ENCODE measurements around the gene C4orf36.
"Not testable (repeated sequence)": the region's sequence is repeated elsewhere in the genome, so short reads cannot be mapped to it uniquely, and the experiment has no call there.

Gene C4orf36

DNA sequence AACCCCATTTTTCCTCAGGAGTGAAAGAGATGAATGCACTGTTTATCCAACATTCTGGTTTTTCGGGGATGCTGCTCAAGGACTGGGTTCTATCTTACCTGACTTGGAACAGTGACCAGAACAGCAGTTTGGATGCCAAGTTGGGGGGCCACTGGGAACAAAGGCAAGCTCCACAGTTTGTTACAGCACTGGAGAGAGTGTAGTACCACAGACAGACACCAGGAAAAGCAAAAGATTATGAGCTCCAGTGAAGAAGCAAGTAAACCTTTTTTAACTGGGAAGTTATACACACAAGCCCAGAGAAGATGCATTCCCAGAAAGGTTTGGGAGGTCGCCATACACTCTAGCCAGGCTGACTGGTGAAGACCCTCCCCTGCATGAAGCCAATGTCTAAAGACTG, 13.6 kb downstream of the C4orf36 start:
- no peak overlapping the region for H3K4me3 ChIP-seq (ENCODE audit: control insufficient read depth in 1 of 7, extremely low read depth in 1 of 7, insufficient read depth in 4 of 7, low read depth in 2 of 7, low read length in 6 of 7)
- no peaks in the 10 kb centered on the region for H3K36me3 ChIP-seq (ENCODE audit: control insufficient read depth in 4 of 4, insufficient read depth in 4 of 4, low read length in 3 of 4)
- H3K27ac ChIP-seq (ENCODE audit: insufficient read depth in 1 of 2, low read depth in 1 of 2, low read length in 2 of 2, poor library complexity in 1 of 2, severe bottlenecking in 2 of 2): no peak overlapping the region
- peaks cover 0 to 22% (median 13%) of the 10 kb centered on the region in 5 experiments for H3K9me3 ChIP-seq (ENCODE audit: control extremely low read depth in 1 of 5, control insufficient read depth in 4 of 5, insufficient read depth in 2 of 5, low read depth in 1 of 5, low read length in 4 of 5)
- WGBS (ENCODE audit: insufficient coverage): 95% methylated on average over 2 of the region's 2 CpGs
- DNase-seq: no peak
- H3K27me3 ChIP-seq (replicated peaks in 2 of 5; ENCODE audit: control insufficient read depth in 4 of 5, insufficient read depth in 5 of 5, low read length in 4 of 5): no peaks in the 10 kb centered on the region
- ChIA-PET CTCF (no interaction called here), POLR2A (no interaction called here)
- no peaks in the 10 kb centered on the region for H3K4me1 ChIP-seq (ENCODE audit: control extremely low read depth in 1 of 4, control insufficient read depth in 4 of 4, insufficient read depth in 4 of 4, low read length in 3 of 4)

DNA sequence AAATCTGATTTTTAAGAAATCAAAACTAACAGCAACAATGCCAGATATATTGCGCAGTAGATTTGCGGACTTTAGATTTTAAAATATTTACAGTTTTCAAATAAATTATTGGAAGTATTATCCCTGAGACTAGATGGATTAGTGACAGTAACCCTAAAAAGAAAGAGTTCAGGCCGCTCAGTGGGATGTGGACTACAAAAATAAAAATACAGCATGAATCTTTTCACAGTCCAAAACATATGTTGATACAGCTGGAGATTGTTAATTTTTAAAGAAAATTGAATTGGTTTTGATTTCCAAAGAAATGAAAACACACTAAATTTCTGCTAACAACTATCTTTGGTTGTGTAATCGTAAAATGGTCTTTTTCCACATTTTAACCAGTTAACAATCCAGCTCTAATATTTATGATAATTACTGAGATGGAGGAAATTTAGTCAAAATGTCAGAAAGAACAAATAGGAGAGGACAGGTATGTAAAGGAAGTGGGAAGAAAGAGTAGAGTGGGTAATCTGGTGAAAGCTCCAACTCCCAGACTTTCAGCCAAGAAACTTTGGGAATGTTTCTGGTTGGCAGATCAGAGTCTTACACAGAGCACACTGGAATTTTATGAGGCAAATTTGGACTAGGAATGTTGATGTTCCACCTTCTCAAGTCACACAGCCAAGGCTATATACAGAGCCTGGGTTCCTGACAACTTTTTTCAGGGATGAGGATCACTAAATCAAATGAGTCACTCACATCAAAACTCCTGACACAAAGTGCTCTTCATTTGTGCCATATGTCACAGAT, 15.1 kb downstream of the C4orf36 start:
- Histone ChIP-seq H3K27ac (ENCODE audit: insufficient read depth in 1 of 2, low read depth in 1 of 2, low read length in 2 of 2, poor library complexity in 1 of 2, severe bottlenecking in 2 of 2) (no peak overlapping the region), H3K4me1 (ENCODE audit: control extremely low read depth in 1 of 4, control insufficient read depth in 4 of 4, insufficient read depth in 4 of 4, low read length in 3 of 4) (no peaks in the 10 kb centered on the region), H3K4me3 (ENCODE audit: control insufficient read depth in 1 of 7, extremely low read depth in 1 of 7, insufficient read depth in 4 of 7, low read depth in 2 of 7, low read length in 6 of 7) (no peak overlapping the region), H3K9me3 (ENCODE audit: control extremely low read depth in 1 of 5, control insufficient read depth in 4 of 5, insufficient read depth in 2 of 5, low read depth in 1 of 5, low read length in 4 of 5) (peaks cover 0 to 22% (median 13%) of the 10 kb centered on the region in 5 experiments), H3K36me3 (ENCODE audit: control insufficient read depth in 4 of 4, insufficient read depth in 4 of 4, low read length in 3 of 4) (no peaks in the 10 kb centered on the region), H3K27me3 (replicated peaks in 2 of 5; ENCODE audit: control insufficient read depth in 4 of 5, insufficient read depth in 5 of 5, low read length in 4 of 5) (no peaks in the 10 kb centered on the region)
- POLR2A ChIA-PET: no interaction called here
- CTCF ChIA-PET: no interaction called here
- WGBS (ENCODE audit: insufficient coverage): no CpG with 5 or more reads among the region's 4 CpGs
- no peak for DNase-seq

DNA sequence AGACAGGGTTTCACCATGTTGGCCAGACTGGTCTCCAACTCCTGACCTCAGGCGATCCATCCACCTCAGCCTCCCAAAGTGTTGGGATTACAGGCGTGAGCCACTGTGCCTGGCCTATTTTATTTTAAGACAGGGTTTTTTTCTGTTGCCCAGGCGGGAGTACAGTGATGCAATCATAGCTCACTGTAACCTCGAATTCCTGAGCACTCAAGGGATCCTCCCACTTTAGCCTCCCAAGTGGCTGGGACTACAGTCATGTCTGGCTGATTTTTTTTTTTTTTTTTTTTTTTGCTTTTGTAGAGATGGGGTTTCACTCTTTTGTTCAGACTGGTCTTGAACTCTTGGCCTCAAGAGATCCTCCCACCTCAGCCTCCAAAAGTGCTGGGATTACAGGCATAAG, 16.8 kb downstream of the C4orf36 start:
- WGBS (ENCODE audit: insufficient coverage): 100% methylated on average over 2 of the region's 4 CpGs
- DNase-seq; CTCF ChIA-PET; H3K27ac ChIP-seq (ENCODE audit: insufficient read depth in 1 of 2, low read depth in 1 of 2, low read length in 2 of 2, poor library complexity in 1 of 2, severe bottlenecking in 2 of 2); H3K4me1 ChIP-seq (ENCODE audit: control extremely low read depth in 1 of 4, control insufficient read depth in 4 of 4, insufficient read depth in 4 of 4, low read length in 3 of 4); POLR2A ChIA-PET; H3K36me3 ChIP-seq (ENCODE audit: control insufficient read depth in 4 of 4, insufficient read depth in 4 of 4, low read length in 3 of 4); H3K4me3 ChIP-seq (ENCODE audit: control insufficient read depth in 1 of 7, extremely low read depth in 1 of 7, insufficient read depth in 4 of 7, low read depth in 2 of 7, low read length in 6 of 7); H3K27me3 ChIP-seq (replicated peaks in 2 of 5; ENCODE audit: control insufficient read depth in 4 of 5, insufficient read depth in 5 of 5, low read length in 4 of 5): not testable (repeated sequence)
- H3K9me3 ChIP-seq (ENCODE audit: control extremely low read depth in 1 of 5, control insufficient read depth in 4 of 5, insufficient read depth in 2 of 5, low read depth in 1 of 5, low read length in 4 of 5): peaks cover 0 to 21% (median 13%) of the 10 kb centered on the region in 5 experiments

DNA sequence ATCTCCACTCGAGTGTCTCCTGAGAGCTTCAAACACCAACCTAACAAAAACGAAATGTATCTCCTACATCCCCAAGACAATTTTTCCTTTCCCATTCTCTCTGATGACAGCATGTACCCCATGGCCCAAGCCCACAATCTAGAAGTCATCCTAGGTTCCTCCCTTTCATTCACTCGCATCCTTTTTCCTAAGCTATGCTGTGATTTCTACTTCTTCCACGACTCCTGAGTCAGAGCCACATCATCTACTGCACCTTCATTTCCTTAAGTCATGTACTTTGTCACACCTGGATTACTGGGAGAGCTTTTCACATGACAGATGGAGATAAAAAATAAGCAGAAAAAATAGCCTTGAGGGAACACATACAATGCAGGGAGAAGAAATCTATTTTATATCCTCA, 20.1 kb downstream of the C4orf36 start:
- no peaks in the 10 kb centered on the region for H3K9me3 ChIP-seq (ENCODE audit: control extremely low read depth in 1 of 5, control insufficient read depth in 4 of 5, insufficient read depth in 2 of 5, low read depth in 1 of 5, low read length in 4 of 5)
- ChIA-PET POLR2A (no interaction called here), CTCF (no interaction called here)
- no peaks in the 10 kb centered on the region for H3K36me3 ChIP-seq (ENCODE audit: control insufficient read depth in 4 of 4, insufficient read depth in 4 of 4, low read length in 3 of 4)
- DNase-seq: no peak
- H3K27me3 ChIP-seq (replicated peaks in 2 of 5; ENCODE audit: control insufficient read depth in 4 of 5, insufficient read depth in 5 of 5, low read length in 4 of 5): no peaks in the 10 kb centered on the region
- 100% methylated on average over 3 of the region's 4 CpGs for WGBS (ENCODE audit: insufficient coverage)
- peaks cover 0 to 5% (median 4%) of the 10 kb centered on the region in 4 experiments for H3K4me1 ChIP-seq (ENCODE audit: control extremely low read depth in 1 of 4, control insufficient read depth in 4 of 4, insufficient read depth in 4 of 4, low read length in 3 of 4)
- no peak overlapping the region for H3K27ac ChIP-seq (ENCODE audit: insufficient read depth in 1 of 2, low read depth in 1 of 2, low read length in 2 of 2, poor library complexity in 1 of 2, severe bottlenecking in 2 of 2)
- H3K4me3 ChIP-seq (ENCODE audit: control insufficient read depth in 1 of 7, extremely low read depth in 1 of 7, insufficient read depth in 4 of 7, low read depth in 2 of 7, low read length in 6 of 7): no peak overlapping the region

DNA sequence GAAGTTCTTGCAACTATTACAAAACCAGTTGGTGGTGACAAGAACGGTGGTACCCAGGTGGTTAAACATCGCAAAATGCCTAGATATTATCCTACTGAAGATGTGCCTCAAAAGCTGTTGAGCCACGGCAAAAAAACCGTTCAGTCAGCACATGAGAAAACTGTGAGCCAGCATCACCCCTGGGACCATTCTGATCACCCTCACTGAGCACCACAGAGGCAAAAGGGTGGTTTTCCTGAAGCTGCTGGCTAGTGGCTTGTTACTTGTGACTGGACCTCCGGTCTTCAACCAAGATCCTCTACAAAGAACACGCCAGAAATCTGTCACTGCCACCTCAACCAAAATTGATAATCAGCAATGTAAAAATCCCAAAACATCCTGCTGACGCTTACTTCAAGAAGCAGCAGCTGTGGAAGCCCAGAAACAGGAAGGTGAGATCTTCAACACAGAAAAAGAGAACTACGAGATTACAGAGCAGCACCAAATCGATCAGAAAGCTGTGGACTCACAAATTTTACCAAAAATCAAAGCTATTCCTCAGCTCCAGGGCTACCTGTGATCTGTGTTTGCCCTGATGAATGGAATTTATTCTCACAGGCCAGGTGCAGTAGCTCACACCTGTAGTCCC, 21.7 kb downstream of the C4orf36 start:
- ChIA-PET CTCF (no interaction called here), POLR2A (interaction anchor here (0.5 kb wide), 1 partner anchor 38 kb away, joined by 3 read pairs; no protein-coding TSS in a partner anchor)
- peaks cover 0 to 5% (median 4%) of the 10 kb centered on the region in 4 experiments for H3K4me1 ChIP-seq (ENCODE audit: control extremely low read depth in 1 of 4, control insufficient read depth in 4 of 4, insufficient read depth in 4 of 4, low read length in 3 of 4)
- H3K4me3 ChIP-seq (ENCODE audit: control insufficient read depth in 1 of 7, extremely low read depth in 1 of 7, insufficient read depth in 4 of 7, low read depth in 2 of 7, low read length in 6 of 7): no peak overlapping the region
- no peak overlapping the region for H3K27ac ChIP-seq (ENCODE audit: insufficient read depth in 1 of 2, low read depth in 1 of 2, low read length in 2 of 2, poor library complexity in 1 of 2, severe bottlenecking in 2 of 2)
- no peaks in the 10 kb centered on the region for H3K27me3 ChIP-seq (replicated peaks in 2 of 5; ENCODE audit: control insufficient read depth in 4 of 5, insufficient read depth in 5 of 5, low read length in 4 of 5)
- no peaks in the 10 kb centered on the region for H3K36me3 ChIP-seq (ENCODE audit: control insufficient read depth in 4 of 4, insufficient read depth in 4 of 4, low read length in 3 of 4)
- WGBS (ENCODE audit: insufficient coverage): 31% methylated on average over 9 of the region's 9 CpGs
- no peaks in the 10 kb centered on the region for H3K9me3 ChIP-seq (ENCODE audit: control extremely low read depth in 1 of 5, control insufficient read depth in 4 of 5, insufficient read depth in 2 of 5, low read depth in 1 of 5, low read length in 4 of 5)
- peak in 2 of 3 donors; percentile 29 to 40 for DNase-seq

DNA sequence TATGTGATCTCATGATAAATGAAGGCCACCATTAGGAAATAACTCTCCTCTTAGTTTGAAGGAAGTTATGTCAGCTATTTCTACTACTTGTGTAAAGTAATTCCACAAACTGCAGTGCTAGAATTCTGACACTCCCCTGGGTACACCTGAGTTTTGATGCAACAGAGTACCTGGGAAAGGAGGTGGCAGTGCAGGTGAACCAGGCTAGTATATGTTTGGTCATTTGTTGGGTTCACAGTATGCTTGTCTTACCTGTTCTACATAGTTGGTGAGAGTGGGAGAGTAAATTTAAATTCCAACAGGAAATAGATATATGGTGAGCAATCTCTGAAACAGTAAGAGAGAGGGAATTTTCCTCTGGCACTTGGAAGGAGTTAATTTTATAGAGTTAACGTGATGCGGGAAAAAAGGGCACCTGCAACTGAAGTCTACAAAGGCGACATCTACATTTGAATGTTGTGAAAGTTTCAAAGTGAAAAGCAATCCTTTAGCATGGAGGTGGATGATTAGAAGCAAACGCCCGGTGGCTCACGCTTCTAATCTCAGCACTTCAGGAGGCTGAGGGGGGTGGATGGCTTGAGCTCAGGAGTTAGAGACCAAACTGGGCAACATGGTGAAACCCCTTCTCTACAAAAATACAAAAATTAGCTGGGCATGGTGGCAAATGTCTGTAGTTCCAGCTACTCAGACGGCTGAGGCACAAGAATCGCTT, 34.7 kb downstream of the C4orf36 start:
- Histone ChIP-seq H3K27ac (ENCODE audit: insufficient read depth in 1 of 2, low read depth in 1 of 2, low read length in 2 of 2, poor library complexity in 1 of 2, severe bottlenecking in 2 of 2) (no peak overlapping the region), H3K36me3 (ENCODE audit: control insufficient read depth in 4 of 4, insufficient read depth in 4 of 4, low read length in 3 of 4) (no peaks in the 10 kb centered on the region), H3K9me3 (ENCODE audit: control extremely low read depth in 1 of 5, control insufficient read depth in 4 of 5, insufficient read depth in 2 of 5, low read depth in 1 of 5, low read length in 4 of 5) (no peaks in the 10 kb centered on the region), H3K4me1 (ENCODE audit: control extremely low read depth in 1 of 4, control insufficient read depth in 4 of 4, insufficient read depth in 4 of 4, low read length in 3 of 4) (peaks cover 0 to 5% (median 0%) of the 10 kb centered on the region in 4 experiments), H3K27me3 (replicated peaks in 2 of 5; ENCODE audit: control insufficient read depth in 4 of 5, insufficient read depth in 5 of 5, low read length in 4 of 5) (no peaks in the 10 kb centered on the region), H3K4me3 (ENCODE audit: control insufficient read depth in 1 of 7, extremely low read depth in 1 of 7, insufficient read depth in 4 of 7, low read depth in 2 of 7, low read length in 6 of 7) (no peak overlapping the region)
- POLR2A ChIA-PET: no interaction called here
- 99% methylated on average over 8 of the region's 8 CpGs for WGBS (ENCODE audit: insufficient coverage)
- CTCF ChIA-PET: no interaction called here
- no peak for DNase-seq

DNA sequence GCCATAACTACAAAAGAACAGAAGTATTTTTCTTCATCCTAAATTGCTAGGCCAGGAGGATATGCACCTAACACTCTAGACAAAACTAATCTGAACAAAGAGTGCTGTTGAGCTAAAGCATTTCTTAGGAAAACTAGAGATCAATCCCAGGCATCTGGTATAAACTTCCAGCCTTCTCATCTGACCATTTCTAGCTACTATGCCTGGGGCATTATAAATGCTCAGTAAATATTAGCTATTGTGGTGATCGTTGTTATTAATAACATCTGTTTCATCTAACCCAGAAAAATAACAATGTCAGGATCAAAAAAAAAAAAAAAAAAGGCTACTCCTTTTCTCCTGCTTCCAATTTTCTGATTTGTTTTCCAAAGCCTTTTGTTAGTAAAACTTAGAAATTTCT, 35.3 kb downstream of the C4orf36 start:
- H3K4me3 ChIP-seq (ENCODE audit: control insufficient read depth in 1 of 7, extremely low read depth in 1 of 7, insufficient read depth in 4 of 7, low read depth in 2 of 7, low read length in 6 of 7): no peak overlapping the region
- no peak overlapping the region for H3K27ac ChIP-seq (ENCODE audit: insufficient read depth in 1 of 2, low read depth in 1 of 2, low read length in 2 of 2, poor library complexity in 1 of 2, severe bottlenecking in 2 of 2)
- H3K36me3 ChIP-seq (ENCODE audit: control insufficient read depth in 4 of 4, insufficient read depth in 4 of 4, low read length in 3 of 4): no peaks in the 10 kb centered on the region
- no CpG with 5 or more reads among the region's 1 CpG for WGBS (ENCODE audit: insufficient coverage)
- H3K9me3 ChIP-seq (ENCODE audit: control extremely low read depth in 1 of 5, control insufficient read depth in 4 of 5, insufficient read depth in 2 of 5, low read depth in 1 of 5, low read length in 4 of 5): no peaks in the 10 kb centered on the region
- H3K4me1 ChIP-seq (ENCODE audit: control extremely low read depth in 1 of 4, control insufficient read depth in 4 of 4, insufficient read depth in 4 of 4, low read length in 3 of 4): peaks cover 0 to 5% (median 0%) of the 10 kb centered on the region in 4 experiments
- CTCF ChIA-PET: no interaction called here
- DNase-seq: no peak
- POLR2A ChIA-PET: interaction anchor here (0.7 kb wide), 1 partner anchor 31 kb away, joined by 4 read pairs; no protein-coding TSS in a partner anchor
- H3K27me3 ChIP-seq (replicated peaks in 2 of 5; ENCODE audit: control insufficient read depth in 4 of 5, insufficient read depth in 5 of 5, low read length in 4 of 5): no peaks in the 10 kb centered on the region

Data from common myeloid progenitor, CD34-positive (primary cell).